Stimulated activated CD8-positive, alpha-beta memory T cell treated with anti-CD3 and anti-CD28 coated beads, Interleukin-12 subunit alpha, Interleukin-12 subunit beta, amount 100 ng/mL, for 4 hours (primary cell): ENCODE results near the gene PITX2.

Experiments used
- DNase-seq: peaks from one replicate; pipeline ENCODE4 v3.0.0-alpha.2; 2020; ENCODE audit warnings: low read depth

PITX2 gene

DNA sequence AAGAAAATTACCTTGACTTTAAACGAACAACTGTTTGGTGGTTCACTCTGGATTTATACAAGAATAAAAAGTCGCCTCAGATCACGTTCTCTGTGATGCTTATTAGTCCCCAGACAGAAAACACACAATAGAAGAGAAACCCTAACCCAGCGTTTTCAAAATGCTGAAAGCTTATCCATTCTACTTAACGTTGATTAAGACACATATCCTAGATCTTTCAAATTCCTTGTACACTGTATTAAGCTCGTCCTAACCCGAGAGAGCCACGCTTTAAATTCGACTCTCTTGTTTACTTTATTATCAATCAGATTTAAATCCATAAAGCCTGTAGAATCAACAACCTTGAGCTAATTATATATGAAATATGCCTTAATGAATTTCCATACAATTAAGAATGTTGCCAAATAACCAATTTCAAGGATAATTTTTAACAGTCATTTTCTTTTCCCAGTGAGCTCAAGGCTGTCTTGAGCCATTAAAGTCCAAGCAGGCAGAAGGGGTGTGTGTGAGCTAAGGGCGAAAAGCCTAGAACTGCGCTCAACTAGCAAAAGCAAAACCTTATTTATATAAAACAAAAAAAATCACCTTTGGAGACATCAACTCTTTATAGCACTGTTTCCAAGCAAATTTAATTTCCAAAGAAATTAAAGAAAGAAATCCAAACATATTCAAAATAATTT, 981 bp upstream of the PITX2 start:
- DNase-seq, result no peak

- DNase-seq, result no peak
These were observed 782 bp downstream of the PITX2 start for GRCh38 chr4:110621839-110622751.

DNA sequence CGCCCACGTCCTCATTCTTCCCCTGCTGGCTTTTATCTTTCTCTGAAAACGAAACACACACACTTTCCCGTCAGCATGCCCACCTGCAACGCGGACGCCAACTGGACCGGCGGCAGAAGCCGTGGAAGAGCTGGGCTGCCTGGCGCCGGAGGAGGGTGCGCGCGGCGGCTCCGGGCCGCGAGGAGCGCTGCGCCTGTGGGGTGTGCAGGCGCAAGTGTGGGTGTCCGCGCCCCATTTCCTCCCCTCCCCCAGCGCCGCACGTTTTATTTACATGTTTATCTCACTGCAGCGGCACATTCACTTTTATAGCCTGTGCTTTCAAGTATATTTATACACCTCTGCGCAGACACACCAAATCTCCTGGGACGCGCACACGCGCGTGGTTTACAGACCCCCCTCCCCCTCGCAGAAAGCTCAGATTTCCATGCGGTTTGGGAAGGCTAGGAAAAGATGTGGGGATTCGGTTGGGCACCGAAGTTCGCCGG, 1.5 kb downstream of the PITX2 start:
- no peak for DNase-seq

DNA sequence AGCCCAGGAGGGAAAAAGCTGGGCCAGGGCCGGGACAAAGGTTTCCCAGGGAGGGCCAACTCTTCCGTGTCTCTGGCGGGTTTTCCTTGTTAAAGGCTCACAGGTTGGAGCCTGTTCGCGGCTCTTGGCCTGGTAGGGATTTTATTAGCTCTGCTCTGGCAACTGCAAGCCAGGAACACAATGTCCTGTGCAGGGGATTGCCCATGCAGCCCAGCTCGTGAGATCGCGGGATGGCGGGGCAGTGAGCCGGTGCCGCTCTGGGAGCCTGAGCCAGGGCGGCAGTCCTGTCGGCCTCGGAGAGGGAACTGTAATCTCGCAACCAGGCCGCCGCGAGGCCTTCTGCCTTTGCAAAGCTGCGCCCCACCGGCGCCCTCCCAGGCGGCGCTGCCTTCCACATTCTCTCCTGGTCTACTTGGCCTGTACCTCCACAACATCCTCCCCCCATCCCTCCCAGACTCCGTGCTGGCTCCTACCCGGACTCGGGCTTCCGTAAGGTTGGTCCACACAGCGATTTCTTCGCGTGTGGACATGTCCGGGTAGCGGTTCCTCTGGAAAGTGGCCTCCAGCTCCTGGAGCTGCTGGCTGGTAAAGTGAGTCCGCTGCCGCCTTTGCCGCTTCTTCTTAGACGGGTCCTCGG, 2.1 kb downstream of the PITX2 start:
- no peak for DNase-seq

DNA sequence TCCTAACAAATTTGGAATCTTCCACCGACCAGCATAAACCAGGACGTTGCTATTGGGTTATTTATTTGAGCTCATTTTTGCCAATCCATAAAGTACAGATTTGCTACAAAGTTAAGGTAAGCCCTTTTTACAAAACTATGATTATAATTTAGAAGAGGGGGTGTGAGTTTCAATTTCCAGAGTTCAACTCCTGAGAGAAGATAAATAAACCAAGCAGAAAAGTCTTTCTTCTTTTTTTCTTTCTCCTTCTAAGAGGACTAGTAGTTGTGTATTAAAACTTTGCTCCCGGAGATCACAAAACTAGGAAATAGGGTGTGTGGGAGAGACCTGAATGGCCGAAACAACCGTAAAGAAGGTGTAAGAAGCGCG, 2.6 kb downstream of the PITX2 start:
- DNase-seq, result no peak

- DNase-seq, result no peak
These were observed 3.2 kb downstream of the PITX2 start for GRCh38 chr4:110619463-110620247.

DNA sequence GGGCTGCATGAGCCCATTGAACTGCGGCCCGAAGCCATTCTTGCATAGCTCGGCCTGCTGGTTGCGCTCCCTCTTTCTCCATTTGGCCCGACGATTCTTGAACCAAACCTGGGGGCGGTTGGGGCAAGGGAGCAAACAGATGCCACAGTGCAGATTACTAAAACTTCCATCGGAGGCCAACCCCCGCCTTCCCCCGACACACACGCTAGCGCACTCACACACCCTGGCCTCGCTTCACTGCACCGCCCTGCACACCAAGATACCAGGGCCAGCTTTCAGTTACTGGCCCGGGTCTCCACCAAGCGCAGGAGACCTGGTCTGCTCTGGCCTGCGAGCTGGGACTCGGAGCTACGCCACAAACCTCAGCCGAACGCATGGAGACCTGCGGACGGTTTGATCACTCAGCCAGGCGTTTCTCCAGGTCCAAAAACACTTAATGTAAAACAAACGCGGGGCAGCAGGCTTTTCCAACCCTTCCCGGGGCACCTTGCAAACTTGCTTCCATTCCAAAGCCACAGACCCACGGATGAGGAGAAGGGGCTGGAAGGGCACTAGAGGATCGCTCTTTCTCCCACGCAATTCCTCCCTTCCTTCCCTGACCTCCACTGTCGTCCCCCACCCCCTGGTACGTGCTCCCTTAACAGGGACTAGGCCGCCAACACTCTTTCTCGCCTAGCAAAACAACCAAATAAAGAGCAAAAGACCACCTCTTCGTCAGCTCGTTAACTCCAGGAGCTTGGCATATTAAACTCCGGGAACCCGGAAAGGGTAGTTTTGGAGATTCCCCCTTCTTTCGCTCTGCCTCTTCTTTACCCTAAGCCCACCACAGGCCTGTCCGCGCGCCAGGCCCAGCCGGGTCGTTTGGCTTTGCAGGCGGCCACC, 4.1 kb downstream of the PITX2 start:
- no peak for DNase-seq

GRCh38 chr4:110617646-110618580, 5.0 kb downstream of the PITX2 start:
- no peak for DNase-seq

DNA sequence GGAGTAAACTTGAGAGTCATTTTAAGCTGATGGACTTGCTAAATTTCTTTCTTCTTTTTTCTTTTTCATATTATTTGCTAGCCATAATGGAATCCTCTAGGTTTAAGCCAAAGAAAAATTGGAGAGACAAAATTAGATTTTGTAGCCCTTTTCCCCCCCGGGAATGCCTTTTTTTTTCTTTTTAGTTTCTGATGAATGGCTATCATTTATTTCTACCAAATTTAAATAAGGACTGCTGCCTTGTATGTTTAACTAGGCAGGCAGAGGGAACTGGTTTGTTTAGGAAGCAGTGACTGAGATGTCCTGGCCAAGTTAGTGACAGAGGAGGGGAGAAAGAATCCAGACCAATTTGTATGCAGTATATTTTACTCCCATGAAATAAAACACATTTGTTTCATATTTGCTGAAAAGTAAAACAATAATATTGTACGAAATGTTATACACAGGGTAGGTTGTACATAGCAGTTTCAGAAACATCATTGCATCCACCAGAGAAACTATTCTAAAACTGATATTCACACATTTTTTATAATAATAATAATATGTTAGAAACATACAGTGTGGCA, 5.7 kb downstream of the PITX2 start:
- no peak for DNase-seq

DNA sequence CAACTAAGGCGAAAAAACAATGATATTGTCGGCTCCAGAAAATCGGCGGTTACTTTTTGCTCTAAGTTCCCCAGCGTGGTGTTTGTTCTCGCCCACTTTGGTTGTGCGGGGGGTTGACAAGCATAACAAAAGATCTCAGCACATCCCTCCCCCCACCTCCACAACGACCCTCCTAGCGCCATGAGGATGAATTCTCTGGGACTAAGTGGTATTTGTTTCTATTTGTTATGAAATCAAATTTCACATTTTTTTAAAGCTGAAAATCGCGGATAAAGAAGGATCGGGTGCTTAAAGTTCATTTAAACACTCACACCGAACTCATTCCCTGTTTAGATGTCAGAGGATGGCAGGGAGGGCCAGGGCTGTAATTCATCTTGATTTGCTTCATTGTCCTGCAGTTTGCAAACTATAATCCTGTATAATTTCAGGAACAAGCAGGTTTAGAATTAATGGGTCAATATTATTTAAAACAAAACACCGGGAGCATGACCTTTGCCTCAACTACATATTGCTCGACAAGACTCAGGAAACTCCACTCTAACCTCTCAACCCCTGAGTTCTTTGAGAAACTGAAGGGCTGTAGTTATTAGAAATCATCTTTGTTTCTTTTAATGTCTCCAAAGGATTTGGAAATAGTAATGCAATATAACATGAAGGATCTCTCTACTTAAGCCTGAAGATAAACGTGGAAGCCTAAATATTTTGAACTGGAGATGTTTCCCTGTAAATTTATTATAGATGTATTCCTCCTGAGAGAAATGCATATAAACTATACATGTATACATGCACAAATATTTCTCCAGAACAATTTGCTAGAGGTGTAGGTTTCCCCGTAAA, 6.4 kb downstream of the PITX2 start:
- no peak for DNase-seq

DNA sequence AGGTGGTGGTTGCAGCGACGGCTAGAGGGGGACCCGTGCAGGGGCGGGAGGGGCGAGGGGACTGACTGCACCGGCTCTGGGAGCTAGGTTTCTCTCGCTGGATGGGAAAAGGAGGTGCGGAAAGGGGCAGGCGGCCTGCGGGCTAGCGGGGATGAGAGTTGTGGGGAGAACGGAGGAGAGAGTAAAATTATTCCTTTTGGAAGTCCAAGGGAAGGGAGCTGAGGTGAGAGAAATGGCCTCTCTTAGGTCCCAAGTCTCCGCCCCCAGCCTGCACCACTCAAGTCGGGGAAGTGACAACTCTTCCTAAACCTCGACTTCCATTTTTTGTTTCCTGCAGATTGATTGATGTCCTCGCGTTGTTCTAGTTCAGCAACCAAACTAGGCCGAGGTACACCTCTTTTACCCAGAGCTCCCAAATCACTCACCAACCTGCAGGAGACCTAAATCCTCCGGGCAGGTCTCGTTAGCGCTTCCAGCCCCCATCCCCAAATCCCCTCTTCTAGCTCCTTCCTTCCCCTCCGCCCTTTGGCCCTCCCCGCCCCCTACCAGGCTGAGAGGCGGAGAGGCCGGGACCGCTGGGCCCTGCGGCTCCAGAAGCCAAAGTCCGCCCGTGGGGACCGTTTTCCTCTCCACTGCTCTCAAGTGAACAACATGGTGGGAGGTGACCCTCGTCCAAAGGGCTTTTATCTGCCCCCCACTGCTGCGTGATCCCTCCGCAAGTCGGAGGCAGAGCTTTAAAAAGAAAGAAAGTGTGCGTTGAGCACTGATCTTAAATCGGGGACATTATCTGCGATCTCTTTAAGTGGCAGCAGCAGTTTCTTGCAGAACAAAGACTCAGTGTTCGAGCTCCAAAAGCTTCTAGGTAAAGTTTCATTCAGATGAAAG, 7.3 kb downstream of the PITX2 start:
- DNase-seq, result no peak

- no peak for DNase-seq
These were observed 7.9 kb downstream of the PITX2 start for GRCh38 chr4:110614976-110615352.

GRCh38 chr4:110614173-110614963, 8.5 kb downstream of the PITX2 start:
- no peak for DNase-seq

DNA sequence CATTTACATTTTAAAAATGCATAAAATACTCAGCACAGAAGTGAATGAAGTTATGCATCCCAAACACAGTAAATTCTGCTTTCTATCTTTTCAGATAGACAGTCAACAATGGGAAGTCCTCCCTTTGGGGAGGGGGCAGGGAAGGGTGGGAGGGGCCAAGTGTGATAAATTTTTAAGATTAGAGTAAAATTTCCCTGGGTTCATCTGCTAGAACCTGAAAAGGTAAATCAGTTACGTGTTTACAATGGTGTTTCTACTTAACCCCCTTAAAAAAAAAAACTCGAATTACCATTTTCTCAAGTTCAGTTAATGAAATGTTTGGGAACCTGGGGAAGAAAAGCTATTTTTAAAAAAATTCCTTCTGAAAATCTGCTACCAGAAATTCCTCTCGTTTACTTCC, 9.1 kb downstream of the PITX2 start:
- no peak for DNase-seq

DNA sequence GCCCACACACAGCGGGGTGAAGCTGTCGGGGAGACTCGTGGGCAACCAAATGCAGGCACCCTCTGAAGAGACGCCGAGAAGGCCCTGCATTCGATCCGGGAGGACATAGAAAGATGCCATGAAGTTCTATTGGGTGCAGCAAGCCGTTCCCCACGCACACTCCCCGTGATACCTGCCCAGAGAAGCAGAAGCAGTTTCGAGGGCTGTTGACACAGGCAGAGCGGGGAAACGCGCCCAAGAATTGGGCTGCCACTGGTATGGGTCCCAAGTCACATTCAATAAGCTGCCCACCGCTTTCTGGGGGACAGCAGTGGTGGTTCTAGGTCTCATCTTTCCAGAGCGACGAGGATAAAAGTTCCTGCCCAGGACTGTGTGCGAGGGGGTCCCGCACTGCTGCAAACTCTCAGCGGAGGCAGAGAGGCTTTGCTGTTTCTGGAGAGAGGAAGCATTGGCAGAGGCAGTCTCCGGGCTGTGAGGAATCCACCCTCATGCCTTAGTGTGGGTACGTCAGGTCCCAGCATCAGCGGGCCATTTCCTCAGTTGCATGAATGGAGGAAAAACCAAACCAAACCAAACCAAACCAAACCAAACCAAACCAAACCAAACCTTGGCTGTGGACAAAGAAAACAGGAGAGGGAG, 10.1 kb downstream of the PITX2 start:
- no peak for DNase-seq

DNA sequence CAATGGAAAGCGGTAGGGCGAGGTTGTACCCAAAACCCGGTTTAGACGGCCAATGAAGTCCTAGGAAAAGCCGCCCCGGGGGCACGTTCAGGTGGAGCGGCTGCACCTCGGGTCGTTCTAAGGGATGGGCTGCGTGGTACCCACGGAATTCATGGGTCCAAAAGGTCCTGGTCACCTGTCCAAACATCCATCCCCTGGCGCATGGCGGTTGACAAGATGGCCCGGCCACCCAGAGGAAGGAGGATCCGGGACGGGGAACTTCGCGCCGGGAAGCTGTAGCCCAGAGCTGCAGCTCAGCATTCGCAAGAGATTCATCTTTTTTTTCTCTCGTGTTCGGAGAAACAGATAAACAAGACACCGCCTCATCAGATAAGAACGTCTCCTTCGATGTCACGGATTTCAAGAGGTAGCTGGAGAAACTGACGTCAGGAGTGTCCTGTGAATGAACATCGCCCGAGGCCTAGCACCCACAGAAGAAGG, 10.9 kb downstream of the PITX2 start:
- DNase-seq, result no peak
